HS-5 (cell line): ENCODE data around the gene KIF17.
"Not testable (repeated sequence)": the region's sequence is repeated elsewhere in the genome, so short reads cannot be mapped to it uniquely, and the experiment has no call there.

Source experiments
- DNase-seq: peaks from one replicate; pipeline ENCODE4 v3.0.0-alpha.2; 2012; ENCODE audit warnings: low read depth

KIF17 gene

GRCh38 chr1:20686883-20687725, 30.7 kb downstream of the KIF17 start:
- DNase-seq, result no peak

- DNase-seq, result no peak
These were observed 32.1 kb downstream of the KIF17 start for GRCh38 chr1:20685741-20686140.

- DNase-seq, result no peak
These were observed 32.6 kb downstream of the KIF17 start for GRCh38 chr1:20685099-20685662.

- no peak for DNase-seq
These were observed 33.2 kb downstream of the KIF17 start for GRCh38 chr1:20684651-20685050.

GRCh38 chr1:20684050-20684620, 33.7 kb downstream of the KIF17 start:
- no peak for DNase-seq

GRCh38 chr1:20683614-20684013, 34.2 kb downstream of the KIF17 start:
- no peak for DNase-seq

- DNase-seq, result no peak
These were observed 35.1 kb downstream of the KIF17 start for GRCh38 chr1:20682571-20683236.

GRCh38 chr1:20681999-20682398, 35.8 kb downstream of the KIF17 start:
- no peak for DNase-seq

GRCh38 chr1:20680269-20680668, 37.5 kb downstream of the KIF17 start:
- DNase-seq, result no peak

- DNase-seq, result no peak
These were observed 39.2 kb downstream of the KIF17 start for GRCh38 chr1:20678599-20678998.

GRCh38 chr1:20673626-20674025, 44.2 kb downstream of the KIF17 start:
- DNase-seq, result not testable (repeated sequence)

- no peak for DNase-seq
These were observed 45.6 kb downstream of the KIF17 start for GRCh38 chr1:20672265-20672632.

GRCh38 chr1:20670936-20671335, 46.9 kb downstream of the KIF17 start:
- no peak for DNase-seq

GRCh38 chr1:20668581-20668980, 49.2 kb downstream of the KIF17 start:
- no peak for DNase-seq

- peak; percentile 6 for DNase-seq
These were observed 51.0 kb downstream of the KIF17 start for GRCh38 chr1:20666804-20667203.

- DNase-seq, result no peak
These were observed 51.7 kb downstream of the KIF17 start for GRCh38 chr1:20666146-20666545.

DNA sequence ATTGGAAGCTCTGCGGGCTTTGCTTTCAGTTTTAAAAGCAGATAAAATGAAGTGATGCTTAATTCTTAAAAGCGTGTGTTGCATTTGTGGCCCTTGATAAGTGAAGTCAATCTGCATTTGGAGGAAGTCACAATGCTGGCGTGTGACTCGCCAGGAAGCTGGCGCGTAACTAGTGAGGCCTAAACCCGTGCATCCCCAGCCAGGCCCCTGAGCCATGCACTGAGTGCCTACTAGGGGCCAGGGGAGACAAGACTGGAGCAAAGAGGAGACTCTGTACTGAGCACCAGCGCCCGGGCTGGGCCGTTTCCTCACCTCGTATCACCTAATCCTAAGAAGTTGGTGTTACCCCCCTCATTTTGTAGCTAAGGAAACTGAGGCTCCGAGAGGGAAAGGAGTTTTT, 52.1 kb downstream of the KIF17 start:
- no peak for DNase-seq

- no peak for DNase-seq
These were observed 53.7 kb downstream of the KIF17 start for GRCh38 chr1:20663969-20664715.

- DNase-seq, result no peak
These were observed 54.4 kb downstream of the KIF17 start for GRCh38 chr1:20663365-20663764.

DNA sequence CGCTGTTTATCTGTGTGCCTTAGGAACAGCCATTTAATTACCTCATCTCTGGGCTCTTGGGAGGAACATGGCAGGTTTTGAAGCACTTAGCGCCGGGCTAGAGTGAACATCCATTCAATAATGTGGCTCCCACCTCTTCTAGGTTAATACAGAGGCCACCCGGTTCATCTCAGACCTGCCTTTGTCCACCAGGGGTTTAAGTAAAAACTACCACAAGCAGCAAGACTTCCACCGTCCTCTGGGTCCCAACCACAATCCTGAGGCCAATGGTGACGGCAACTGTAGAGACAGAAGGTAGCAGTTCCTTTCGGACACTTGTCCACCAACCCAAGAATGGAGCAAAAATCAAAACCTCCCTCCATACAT, 55.7 kb downstream of the KIF17 start:
- DNase-seq, result no peak

GRCh38 chr1:20661207-20662109, 56.3 kb downstream of the KIF17 start, which contains the start of gene DDOST:
DDOST (minus strand) TSS chr1:20661369; CDS start chr1:20661350, 19 bp downstream.
- DNase-seq, result peak; percentile 96
